GM21526 (cell line): Measurements from ENCODE around the gene DDOST.

Source experiments
- ATAC-seq: cut with Tn5 transposase; IDR thresholded peaks from one replicate; pipeline ENCODE4 v1.9.1; 2021; ENCODE audit warnings: moderate library complexity; ENCODE audit not compliant: unreplicated experiment, low FRiP score

The DDOST gene

DNA sequence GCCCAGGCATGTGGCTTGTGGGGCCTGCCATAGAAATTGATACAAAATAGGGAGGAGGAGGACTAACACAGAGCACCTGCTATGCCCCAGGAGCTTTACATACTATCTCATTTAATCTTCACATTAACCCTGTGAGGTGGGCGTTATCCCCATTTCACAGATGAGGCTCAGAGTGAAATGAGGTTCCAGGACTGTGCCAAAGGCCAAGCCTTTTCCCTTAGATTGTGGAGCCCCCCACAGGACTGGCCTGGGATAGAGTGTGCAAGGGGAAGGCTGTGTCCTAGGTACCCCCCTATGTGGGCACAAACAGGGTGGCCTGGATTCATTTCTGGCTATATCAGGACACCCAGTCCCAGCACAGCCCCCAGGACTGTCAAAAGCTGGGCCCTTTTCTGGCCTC is 2.2 kb upstream of the DDOST start:
- no peak for ATAC-seq

DNA sequence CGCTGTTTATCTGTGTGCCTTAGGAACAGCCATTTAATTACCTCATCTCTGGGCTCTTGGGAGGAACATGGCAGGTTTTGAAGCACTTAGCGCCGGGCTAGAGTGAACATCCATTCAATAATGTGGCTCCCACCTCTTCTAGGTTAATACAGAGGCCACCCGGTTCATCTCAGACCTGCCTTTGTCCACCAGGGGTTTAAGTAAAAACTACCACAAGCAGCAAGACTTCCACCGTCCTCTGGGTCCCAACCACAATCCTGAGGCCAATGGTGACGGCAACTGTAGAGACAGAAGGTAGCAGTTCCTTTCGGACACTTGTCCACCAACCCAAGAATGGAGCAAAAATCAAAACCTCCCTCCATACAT is 924 bp upstream of the DDOST start:
- no peak for ATAC-seq

DNA sequence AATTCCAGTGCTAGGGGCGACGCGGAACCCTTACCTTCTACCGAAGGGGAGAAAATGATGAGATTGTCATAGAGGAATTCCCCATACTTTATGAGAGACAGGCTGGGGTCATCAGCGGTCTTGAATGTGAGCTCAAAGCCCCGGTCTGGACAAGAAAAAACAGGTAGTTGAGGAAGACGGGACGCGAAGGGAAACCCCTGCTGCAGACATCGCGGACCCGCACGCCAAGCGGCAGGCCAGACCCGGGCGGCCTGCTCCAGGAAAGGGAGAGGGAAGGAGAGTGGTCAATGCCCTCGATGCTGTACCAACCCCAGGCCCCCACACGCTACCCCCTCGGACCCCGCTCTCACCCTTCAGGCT is 342 bp downstream of the DDOST start:
- ATAC-seq = no peak

DNA sequence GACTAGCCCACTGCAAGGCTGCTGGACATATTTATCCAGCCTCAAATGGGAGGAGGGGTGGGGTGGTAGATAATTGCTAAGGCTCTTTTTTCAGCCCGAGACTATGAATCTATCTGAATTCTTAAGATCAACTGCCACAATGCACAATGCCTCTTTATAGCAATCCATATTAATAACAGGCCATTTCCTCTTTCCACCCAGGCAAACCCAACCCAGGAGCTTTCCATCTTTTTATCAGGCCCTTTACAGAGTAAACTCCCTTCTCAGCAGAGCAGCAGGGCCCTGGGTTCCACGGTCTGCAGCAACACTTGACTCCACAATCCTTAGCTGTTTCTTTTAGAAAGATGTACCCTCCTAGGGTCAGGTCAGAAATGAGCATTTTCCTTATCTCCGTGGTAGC is 806 bp downstream of the DDOST start:
- ATAC-seq = no peak

DNA sequence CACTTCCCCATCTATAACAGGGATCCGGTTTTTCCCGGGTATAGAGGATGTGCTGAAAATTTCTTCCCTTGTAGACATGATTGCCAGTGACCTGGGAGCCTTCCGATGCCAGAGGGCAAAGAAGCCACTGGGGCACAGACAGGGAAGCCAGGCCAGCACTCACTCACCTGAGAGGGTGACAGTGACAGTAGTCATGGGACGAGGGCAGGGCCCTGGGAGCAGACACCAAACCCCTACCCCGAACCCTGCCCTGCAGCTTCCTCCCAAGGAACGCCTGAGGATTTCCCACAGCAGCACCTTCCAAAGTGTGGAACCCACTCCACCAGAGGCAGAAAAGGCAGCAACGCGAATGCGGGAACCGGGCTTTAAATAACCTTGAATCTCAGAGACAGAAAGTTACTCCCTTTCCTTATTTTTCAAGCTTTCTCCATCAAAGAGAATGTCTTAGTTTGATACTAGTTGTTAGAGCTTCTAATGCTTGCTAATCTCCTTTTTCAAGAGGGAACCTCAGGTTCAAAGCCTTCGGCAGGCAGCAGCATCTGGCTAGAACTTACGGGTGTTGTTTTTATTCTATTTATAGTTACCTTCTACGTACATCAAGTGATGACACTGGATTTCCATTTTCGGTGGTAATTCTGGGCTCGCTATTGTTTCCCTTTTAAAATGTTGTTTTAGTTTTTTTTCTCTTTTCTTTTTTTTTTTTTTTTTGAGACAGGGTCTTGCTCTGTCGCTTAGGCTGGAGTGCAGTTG is 2.8 kb downstream of the DDOST start:
- no peak for ATAC-seq

DNA sequence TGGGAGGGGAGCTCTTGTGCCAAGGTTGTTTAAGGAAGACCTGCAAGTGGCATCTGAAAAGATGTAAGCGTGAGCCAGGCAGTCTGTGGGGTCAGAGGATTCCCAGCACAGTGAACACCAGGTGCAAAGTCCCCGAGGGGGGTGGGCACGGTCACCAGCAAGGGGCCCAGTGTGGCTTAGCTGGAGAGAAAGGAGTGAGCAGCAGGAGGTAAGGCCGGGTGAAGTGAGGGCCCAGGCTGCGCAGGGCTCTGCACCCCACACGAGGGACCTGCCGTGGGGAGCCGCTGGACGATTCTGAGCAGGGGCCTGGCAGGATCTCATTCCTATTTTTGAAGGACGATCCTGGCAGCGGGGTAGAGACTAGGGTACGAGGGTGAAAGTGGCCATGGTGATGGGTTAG is 4.1 kb downstream of the DDOST start:
- no peak for ATAC-seq

DNA sequence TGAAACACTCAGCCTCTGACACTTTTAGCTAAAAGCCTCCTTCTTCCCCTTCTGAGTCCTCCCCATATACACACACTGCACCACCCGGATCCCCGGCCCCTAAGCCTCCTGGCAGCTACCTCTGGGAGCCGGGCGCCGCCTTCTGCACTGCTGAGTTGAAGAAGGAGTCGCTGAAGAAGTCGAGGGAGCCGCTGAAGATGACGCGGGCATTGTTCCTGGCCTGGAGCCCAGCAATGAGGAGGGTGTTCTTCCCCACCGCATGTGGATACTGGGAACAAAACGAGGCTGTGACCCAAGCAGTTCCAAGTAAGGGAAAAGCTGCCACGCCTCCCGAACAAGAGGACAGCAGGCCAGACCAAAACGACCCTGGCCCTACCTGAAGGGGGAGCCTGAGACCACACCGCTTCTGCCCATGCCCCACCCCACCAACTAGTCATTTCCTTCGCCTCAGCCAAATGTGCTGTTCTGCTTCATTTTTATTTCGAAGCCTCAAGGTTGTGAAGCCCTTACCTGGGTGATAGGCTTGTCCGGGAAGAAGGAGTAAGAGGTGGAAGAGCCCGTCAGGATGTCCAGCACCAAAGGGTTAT is 7.0 kb downstream of the DDOST start:
- ATAC-seq = no peak

DNA sequence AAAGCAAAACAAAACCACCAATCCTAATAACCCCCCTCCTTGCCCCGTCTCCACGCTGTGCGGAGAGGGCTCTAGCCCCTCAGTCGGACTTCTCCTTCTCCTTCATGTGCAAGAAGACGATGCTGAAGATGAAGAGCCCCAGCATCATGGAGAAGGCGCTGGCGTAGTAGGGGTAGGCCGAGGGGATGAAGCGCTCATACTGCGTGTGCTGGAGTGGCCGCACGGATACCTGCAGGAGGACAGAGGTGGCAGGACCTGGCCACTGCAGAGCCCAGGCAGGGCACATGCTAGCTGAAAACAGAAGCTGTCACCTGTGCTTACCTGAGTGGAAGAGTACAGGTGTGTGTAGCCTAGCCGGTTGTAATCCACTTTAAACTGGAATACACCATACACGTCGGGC is 8.9 kb downstream of the DDOST start:
- ATAC-seq = no peak

DNA sequence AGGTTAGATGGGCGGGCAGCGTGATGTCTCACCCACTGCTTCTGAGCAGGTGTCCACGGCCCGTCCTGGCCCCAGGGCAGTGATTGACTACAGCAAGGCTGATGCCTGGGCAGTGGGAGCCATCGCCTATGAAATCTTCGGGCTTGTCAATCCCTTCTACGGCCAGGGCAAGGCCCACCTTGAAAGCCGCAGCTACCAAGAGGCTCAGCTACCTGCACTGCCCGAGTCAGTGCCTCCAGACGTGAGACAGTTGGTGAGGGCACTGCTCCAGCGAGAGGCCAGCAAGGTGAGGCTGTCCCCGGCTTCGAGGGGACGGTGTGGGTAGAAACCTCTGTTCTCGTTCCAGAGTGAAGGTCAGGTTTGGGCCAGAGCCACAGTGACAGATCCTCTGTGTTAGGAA is 12.2 kb downstream of the DDOST start:
- ATAC-seq = no peak

DNA sequence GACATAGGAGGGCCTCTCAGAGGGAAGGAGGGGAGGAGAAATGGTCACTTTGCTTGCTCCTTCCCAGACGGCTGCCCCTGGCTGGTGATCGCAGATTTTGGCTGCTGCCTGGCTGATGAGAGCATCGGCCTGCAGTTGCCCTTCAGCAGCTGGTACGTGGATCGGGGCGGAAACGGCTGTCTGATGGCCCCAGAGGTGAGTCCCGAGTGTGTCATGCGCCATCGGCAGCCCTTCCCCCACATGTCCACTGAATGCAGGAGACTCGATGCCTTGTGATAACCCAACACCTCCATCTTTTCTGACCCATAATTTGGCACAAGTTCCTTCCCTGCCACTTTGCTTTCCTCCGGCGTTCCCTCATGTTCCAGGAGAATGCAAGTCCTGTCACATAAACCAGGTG is 12.7 kb downstream of the DDOST start:
- ATAC-seq = no peak

DNA sequence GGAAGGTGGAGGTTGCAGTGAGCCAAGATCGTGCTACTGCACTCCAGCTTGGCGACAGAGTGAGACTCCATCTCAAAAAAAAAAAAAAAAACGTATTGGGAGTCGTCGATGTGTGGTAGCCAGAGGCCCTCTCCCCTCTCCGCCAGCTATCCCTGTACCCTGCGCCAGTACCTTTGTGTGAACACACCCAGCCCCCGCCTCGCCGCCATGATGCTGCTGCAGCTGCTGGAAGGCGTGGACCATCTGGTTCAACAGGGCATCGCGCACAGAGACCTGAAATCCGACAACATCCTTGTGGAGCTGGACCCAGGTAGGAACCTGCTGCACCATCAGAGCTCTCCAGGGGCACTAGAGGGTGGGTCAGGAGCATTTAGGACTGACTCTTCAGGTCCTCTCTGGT is 15.8 kb downstream of the DDOST start:
- ATAC-seq = no peak

DNA sequence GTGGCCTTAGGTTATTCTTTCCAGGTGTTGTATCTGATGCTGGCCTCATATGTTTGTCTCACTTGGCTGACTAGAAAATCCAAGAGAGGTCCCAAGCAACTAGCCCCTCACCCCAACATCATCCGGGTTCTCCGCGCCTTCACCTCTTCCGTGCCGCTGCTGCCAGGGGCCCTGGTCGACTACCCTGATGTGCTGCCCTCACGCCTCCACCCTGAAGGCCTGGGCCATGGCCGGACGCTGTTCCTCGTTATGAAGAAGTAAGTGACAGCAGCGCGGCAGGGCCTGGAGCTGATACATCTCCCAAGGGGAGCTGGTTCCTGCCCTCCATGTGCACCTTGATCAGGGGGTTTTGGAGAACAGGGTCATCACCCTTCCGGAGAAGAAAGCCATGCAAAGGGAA is 16.8 kb downstream of the DDOST start:
- no peak for ATAC-seq

DNA sequence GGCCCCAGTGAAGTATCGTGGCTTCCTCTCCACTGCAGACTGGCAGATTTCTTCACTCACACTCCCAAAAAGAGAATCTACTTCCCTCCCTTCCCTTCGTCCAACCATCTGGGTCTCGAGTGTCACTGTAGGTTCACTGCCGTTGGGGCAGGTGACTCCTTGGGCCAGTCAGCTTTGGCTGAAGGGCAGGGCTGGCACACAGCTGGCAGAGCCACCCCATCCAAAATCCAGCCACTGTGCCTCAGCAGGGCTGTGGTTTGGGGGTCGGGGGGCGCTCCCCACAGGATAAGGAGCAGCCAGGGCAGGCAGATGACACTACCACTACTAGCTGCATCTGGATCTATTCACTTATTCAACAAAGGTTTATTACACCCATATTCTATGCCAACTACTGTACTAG is 18.1 kb downstream of the DDOST start:
- ATAC-seq = no peak

DNA sequence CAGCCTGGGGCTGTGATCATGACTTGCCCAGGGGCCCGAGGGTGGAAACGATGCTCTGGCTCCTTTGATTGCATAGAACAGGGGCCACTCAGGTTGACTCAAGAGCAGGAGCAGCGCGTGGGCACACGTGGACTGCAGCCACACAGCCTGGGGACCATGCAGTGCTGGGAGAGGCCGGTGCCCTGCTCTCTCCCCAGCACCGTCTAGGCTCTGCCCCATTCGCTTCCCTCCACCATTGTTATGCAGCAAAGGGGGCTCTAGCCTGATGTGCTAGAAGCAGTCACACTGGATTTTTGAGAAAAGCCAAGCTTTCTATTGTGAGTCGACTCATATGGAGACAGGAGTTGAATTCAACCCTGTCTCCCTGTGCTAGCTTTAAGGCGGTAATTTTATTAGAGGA is 19.2 kb downstream of the DDOST start:
- no peak for ATAC-seq

DNA sequence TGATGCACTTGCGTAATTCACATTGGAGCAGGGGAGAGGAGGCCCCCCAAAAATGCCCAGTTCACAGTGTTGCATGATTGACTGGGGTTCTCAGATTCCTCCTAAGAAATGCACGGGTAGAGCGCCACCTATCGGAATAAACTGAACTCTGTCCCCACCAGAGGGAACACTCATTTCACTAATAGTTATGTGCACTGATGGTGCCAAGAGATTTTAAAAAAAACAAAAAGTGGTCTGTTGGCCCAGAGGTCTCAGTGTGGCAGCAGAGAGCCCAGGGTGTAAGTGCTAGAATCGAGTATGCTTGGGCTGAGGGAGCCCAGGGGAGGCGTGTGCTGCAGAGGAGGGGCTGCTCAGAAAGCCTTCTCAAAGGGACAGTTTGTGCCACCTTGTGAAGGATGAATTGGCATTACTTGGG is 21.0 kb downstream of the DDOST start:
- no peak for ATAC-seq

DNA sequence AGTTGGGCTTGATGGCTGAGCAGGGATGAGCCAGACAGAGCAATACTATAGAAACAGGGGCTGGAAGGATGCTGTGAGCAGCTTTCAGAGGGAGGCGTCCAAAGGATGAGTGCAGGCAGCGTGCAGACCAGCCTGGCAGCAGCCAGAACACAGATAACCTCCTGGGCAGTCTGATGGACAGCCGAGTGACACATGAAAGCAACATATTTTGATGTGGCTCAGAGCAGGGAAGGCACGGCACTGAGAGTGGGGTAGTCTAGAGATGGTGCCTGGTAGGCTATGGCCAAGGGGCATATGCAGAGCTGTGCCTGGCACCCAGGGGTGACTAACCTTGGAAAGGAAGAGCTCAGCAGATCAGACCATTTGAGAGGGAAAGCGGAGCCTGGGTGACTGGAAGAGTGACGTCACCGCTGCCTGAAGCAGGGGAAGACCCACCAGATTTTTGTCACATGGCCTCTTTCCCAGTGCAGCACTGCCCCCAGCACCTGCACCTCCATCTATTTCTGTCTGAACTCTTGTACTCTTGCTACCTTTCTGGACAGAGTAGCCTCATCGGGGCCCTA is 24.3 kb downstream of the DDOST start:
- no peak for ATAC-seq

DNA sequence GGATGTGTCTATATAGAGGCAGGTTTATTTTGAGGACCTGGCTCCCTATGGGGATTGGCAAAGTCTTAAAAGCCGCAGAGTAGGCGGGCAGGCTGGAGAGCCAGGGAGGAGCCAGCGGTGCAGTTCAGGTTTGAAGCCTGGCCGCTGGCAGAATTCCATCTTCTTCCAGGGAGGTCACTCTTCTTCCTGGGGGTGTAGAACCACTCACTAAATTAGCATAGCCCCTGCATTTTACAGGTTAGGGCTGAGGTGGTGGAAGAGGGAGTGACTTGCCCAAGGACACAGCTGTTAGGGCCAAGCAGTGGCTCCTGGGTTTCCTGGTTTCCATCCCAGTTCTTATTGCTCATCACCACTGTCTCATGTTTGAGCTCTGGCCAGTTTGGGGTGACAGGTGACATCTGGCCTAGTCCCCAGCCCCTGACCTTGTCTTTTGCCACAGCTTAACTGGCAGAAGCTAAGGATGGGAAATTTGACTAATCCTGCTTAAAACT is 26.5 kb downstream of the DDOST start:
- no peak for ATAC-seq

DNA sequence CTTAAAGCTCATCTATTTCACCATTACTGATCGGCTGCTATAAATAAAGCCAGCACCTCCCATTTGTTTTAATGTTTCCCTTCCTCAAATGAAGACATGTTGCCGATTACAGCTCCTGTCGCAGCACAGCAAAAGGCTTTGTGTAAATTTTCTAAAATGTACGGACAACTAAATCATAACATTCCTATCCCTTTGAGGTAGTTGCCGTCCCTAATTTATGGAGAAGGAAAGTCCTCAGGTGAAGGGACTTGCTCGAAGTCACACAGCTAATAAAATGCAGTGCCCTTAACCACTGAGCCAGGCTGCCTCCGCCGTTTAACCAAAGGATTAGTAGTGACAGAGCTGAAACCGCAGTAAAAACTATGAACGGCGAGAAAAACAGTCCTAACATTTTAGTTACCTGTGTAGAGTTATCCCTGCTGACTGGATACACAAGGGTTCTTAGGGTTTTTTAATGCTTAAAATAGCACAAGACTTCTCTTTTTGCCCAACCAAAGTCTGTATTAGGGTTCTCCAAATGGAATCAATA is 27.0 kb downstream of the DDOST start:
- ATAC-seq = no peak

DNA sequence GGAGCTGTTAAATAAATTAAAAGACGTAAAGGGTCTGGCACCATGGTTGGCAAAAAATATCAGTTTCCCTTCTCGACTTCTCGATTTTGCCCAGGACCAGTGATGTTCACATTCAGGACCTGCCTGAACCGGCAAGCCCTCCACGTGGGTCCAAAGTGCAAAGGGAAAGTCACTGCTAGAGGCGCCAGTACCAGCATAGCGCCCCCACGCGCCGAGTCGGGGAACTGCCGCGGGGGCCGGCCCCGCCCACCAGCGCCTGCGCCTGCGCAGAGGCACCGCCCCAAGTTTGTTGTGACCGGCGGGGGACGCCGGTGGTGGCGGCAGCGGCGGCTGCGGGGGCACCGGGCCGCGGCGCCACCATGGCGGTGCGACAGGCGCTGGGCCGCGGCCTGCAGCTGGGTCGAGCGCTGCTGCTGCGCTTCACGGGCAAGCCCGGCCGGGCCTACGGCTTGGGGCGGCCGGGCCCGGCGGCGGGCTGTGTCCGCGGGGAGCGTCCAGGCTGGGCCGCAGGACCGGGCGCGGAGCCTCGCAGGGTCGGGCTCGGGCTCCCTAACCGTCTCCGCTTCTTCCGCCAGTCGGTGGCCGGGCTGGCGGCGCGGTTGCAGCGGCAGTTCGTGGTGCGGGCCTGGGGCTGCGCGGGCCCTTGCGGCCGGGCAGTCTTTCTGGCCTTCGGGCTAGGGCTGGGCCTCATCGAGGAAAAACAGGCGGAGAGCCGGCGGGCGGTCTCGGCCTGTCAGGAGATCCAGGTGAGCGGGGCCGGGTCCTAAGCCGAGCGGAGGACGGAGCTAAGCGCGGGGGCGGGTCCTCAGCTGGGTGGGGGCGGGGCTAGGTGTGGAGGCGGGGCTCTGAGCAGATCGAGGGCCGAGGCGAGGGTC is 27.7 kb downstream of the DDOST start, which contains the start of gene PINK1:
Gene PINK1, plus strand, starts transcription at position 269 of the 875 bp plus-strand sequence. Its CDS starts 91 bp downstream, at position 360.
- no peak for ATAC-seq

DNA sequence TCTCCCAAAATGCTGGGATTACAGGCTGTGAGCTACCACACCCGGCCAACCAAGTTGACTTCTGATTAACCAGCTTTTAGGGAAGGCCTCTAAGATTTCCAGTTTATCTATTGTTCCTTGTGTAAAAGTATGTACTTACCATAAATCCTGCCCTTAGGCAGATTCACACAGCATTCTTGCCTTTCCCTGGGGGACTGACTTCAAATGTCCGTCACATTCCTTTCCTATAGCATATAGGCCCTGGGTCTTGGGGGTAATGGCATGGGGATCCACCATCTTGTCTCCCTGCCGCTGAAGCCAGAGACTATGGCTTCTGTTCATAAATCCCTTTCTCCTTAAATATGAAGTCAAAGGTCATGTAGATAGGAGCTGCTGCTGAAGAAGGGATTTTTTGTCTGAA is 28.8 kb downstream of the DDOST start:
- ATAC-seq = no peak

DNA sequence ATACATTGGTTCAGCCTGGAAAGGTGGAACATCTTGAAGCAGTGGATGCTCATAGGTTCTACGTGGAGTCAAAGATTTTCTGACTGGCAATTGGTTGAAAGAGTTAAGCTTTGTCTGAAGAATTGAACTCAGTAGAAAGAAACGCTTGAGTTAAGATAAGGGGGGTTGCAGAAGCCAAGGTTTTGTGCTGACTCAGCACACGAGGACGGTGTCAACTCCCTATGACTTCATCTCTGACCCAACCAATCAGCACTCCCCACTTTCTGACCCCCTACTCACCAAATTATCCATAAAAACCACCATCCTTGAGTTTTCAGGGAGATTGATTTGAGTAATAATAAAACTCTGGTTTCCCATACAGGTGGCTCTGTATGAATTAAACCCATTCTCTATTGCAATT is 30.4 kb downstream of the DDOST start:
- ATAC-seq = no peak
